ENCODE measurements around the gene PGAM5.

DNA sequence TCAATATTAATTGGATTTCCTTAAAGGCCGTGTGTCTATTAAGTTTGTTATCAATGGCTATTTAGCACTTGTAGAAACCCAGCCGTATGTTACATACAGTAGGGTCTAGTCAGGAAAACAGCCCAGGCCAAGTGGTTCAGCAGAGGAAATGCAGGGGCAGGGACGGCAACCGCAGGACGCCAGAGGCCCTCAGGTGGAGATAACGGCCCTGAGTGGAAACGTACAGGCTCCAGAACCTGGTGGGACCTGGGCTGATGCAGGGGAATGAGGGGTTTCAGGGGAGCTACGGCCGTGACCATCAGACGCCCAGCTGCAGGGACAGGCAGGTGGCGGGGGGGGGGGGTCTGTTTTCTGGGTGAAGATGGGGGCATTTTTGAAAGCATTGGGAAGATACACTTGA, 54.7 kb downstream of the PGAM5 start:
- TF ChIP-seq, protein P1, sequence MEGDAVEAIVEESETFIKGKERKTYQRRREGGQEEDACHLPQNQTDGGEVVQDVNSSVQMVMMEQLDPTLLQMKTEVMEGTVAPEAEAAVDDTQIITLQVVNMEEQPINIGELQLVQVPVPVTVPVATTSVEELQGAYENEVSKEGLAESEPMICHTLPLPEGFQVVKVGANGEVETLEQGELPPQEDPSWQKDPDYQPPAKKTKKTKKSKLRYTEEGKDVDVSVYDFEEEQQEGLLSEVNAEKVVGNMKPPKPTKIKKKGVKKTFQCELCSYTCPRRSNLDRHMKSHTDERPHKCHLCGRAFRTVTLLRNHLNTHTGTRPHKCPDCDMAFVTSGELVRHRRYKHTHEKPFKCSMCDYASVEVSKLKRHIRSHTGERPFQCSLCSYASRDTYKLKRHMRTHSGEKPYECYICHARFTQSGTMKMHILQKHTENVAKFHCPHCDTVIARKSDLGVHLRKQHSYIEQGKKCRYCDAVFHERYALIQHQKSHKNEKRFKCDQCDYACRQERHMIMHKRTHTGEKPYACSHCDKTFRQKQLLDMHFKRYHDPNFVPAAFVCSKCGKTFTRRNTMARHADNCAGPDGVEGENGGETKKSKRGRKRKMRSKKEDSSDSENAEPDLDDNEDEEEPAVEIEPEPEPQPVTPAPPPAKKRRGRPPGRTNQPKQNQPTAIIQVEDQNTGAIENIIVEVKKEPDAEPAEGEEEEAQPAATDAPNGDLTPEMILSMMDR (IDR thresholded peaks at IDR 0.05; ENCODE audit: low read length) = no peak
- TF ChIP-seq EZH2 (optimal IDR thresholded peaks at IDR 0.05; ENCODE audit: low read depth, low read length) = no peak

All from MM.1S (cell line).